Thoracic aorta (tissue), 2 donors: ENCODE results near the gene NF2. TPM values are rescaled to one million over a fixed set of nuclear protein-coding genes. Genes with fewer than 3 reads are reported as not detected.

ENCODE experiments used
- ATAC-seq: fragments of 150-250 bp; one replicate; pipeline ENCODE4 v1.8.0; 2017; ENCODE audit warnings: low read depth; ENCODE audit not compliant: insufficient number of reproducible peaks, low FRiP score
- DNase-seq: peaks from one replicate; pipeline ENCODE4 v3.0.0-alpha.2; 2020; ENCODE audit warnings: low spot score
- H3K27ac ChIP-seq, 2 donors: fragments of 200-600 bp; sonication (generic); 1 replicate in 1 of 2; 2 replicates in 1 of 2; pipeline ENCODE4 v1.5.1; 2016; ENCODE audit warnings: mild to moderate bottlenecking in 2 of 2, moderate library complexity in 2 of 2
- H3K27me3 ChIP-seq: fragments of 200-600 bp; sonication (generic); replicated peaks from 2 replicates; pipeline ENCODE4 v1.6.0; 2016; ENCODE audit warnings: mild to moderate bottlenecking; ENCODE audit not compliant: insufficient read depth
- H3K36me3 ChIP-seq: fragments of 200-600 bp; sonication (generic); one replicate; pipeline ENCODE4 v1.5.1; 2016
- H3K4me1 ChIP-seq, 2 donors: fragments of 200-600 bp; sonication (generic); 1 replicate in 1 of 2; 2 replicates in 1 of 2; pipeline versions ENCODE4 v1.5.1 to v1.6.0; 2016; ENCODE audit warnings: low read depth in 2 of 2, mild to moderate bottlenecking in 1 of 2; ENCODE audit not compliant: control insufficient read depth in 1 of 2
- H3K4me3 ChIP-seq: fragments of 200-600 bp; sonication (generic); 2 replicates; pipeline ENCODE4 v1.5.1; 2016; ENCODE audit warnings: mild to moderate bottlenecking
- H3K9me3 ChIP-seq: fragments of 200-600 bp; sonication (generic); 2 replicates; pipeline ENCODE4 v1.5.1; 2016
- CTCF ChIP-seq: fragments of 200-600 bp; sonication (generic); IDR thresholded peaks from one replicate; pipeline ENCODE4 v1.5.1; 2019; ENCODE audit warnings: antibody characterized with exemption
- total RNA-seq, 2 donors: library from RNA; depleted of rRNA; stranded (reverse); fragments of >200 nt; gene quantifications; one replicate each; pipeline versions ENCODE4 v1.1.0 to v1.2.3, GENCODE V29; 2016

The NF2 gene
- total RNA-seq, 2 donors from 2014 or later = 37.1 to 41.2 TPM

- TF ChIP-seq CTCF = no peak
- H3K36me3 ChIP-seq = peaks cover 15% of the 10 kb centered on the region
- H3K4me1 ChIP-seq = no peaks in the 10 kb centered on the region
- H3K27ac ChIP-seq = no peak overlapping the region
- ATAC-seq = no peak
- no peaks in the 10 kb centered on the region for H3K9me3 ChIP-seq
- DNase-seq = no peak
- no peak overlapping the region for H3K4me3 ChIP-seq
- H3K27me3 ChIP-seq = no peaks in the 10 kb centered on the region
Measured at GRCh38 chr22:29742326-29742725, 138.9 kb downstream of the NF2 start.

GRCh38 chr22:29744902-29745301, 141.5 kb downstream of the NF2 start:
- H3K36me3 ChIP-seq = peaks cover 28% of the 10 kb centered on the region

GRCh38 chr22:29747832-29748231, 144.4 kb downstream of the NF2 start:
- no peaks in the 10 kb centered on the region for H3K27me3 ChIP-seq
- no peak overlapping the region for H3K27ac ChIP-seq
- ATAC-seq (no peak), DNase-seq (no peak)
- H3K9me3 ChIP-seq = no peaks in the 10 kb centered on the region
- H3K4me1 ChIP-seq = no peaks in the 10 kb centered on the region
- no peak for TF ChIP-seq CTCF
- no peak overlapping the region for H3K4me3 ChIP-seq
- H3K36me3 ChIP-seq = peaks cover 21% of the 10 kb centered on the region

More at GRCh38 chr22:29744902-29745301, 141.5 kb downstream of the NF2 start:
- Histone ChIP-seq H3K4me1 (no peaks in the 10 kb centered on the region), H3K27ac (no peak overlapping the region), H3K4me3 (no peak overlapping the region), H3K27me3 (no peaks in the 10 kb centered on the region), H3K9me3 (no peaks in the 10 kb centered on the region)
- DNase-seq = no peak
- ATAC-seq = no peak
- no peak for TF ChIP-seq CTCF

Other genes with a start within 250 kb of the NF2 start
- 10 to 100 TPM; 59.5 to 73.1 TPM for gene AP1B1, start 215.1 kb upstream of the NF2 start, total RNA-seq
- not detected for gene RFPL1, start 165.1 kb upstream of the NF2 start, total RNA-seq
- gene NEFH, start 123.4 kb upstream of the NF2 start, total RNA-seq = under 1 TPM; 0.14 to 0.85 TPM
- gene THOC5, start 49.9 kb upstream of the NF2 start, total RNA-seq = 100 to 1,000 TPM in 1 of 2 donors, 10 to 100 TPM in 1; 39.8 to 104 TPM
- gene NIPSNAP1, start 22.5 kb upstream of the NF2 start, total RNA-seq = 1 to 10 TPM; 4.3 to 6.5 TPM
- under 1 TPM in 1 of 2 donors, not detected in 1; 0.14 TPM for gene CABP7, start 116.4 kb downstream of the NF2 start, total RNA-seq
- gene ZMAT5, start 163.4 kb downstream of the NF2 start, total RNA-seq = 10 to 100 TPM; 11.0 to 26.8 TPM
- gene UQCR10, start 163.7 kb downstream of the NF2 start, total RNA-seq = 10 to 100 TPM; 12.2 to 43.1 TPM
- gene ASCC2, start 234.6 kb downstream of the NF2 start, total RNA-seq = 10 to 100 TPM; 31.0 to 41.8 TPM